Small intestine (tissue), 7 donors: Measurements from ENCODE around the gene EPM2A. TPM values are rescaled to one million over a fixed set of nuclear protein-coding genes. Genes with fewer than 3 reads are reported as not detected.

Source experiments
- DNase-seq, 2 donors: peaks; one replicate each; pipeline versions ENCODE4 v3.0.0 to v3.0.0-alpha.2; 2013
- FAIRE-seq: peaks from 2 replicates; lab custom pipeline; 2012; peaks lifted over from hg19 to GRCh38; lab: Jason Lieb, UNC
- H3K27ac ChIP-seq, 3 donors: one replicate each; pipeline ENCODE4 v1.5.1; 2013; ENCODE audit warnings: low read length in 2 of 3, mild to moderate bottlenecking in 2 of 3, control low read depth in 1 of 3, inconsistent platforms in 1 of 3, low read depth in 1 of 3, moderate library complexity in 1 of 3
- H3K27me3 ChIP-seq, 3 donors: one replicate each; pipeline ENCODE4 v1.6.1; 2013; ENCODE audit warnings: low read length in 3 of 3, inconsistent platforms in 1 of 3; ENCODE audit not compliant: control insufficient read depth in 3 of 3, insufficient read depth in 3 of 3
- H3K36me3 ChIP-seq, 3 donors: one replicate each; pipeline ENCODE4 v1.6.1; 2013; ENCODE audit warnings: low read length in 3 of 3, inconsistent platforms in 1 of 3, low read depth in 1 of 3, mild to moderate bottlenecking in 1 of 3, moderate library complexity in 1 of 3; ENCODE audit not compliant: control insufficient read depth in 3 of 3, insufficient read depth in 2 of 3
- H3K4me1 ChIP-seq, 3 donors: one replicate each; pipeline ENCODE4 v1.6.1; 2013; ENCODE audit warnings: low read length in 2 of 3, inconsistent platforms in 1 of 3, low read depth in 1 of 3, mild to moderate bottlenecking in 1 of 3, moderate library complexity in 1 of 3; ENCODE audit not compliant: control insufficient read depth in 3 of 3, insufficient read depth in 2 of 3
- H3K4me3 ChIP-seq, 3 donors: one replicate each; pipeline ENCODE4 v1.5.1; 2013; ENCODE audit warnings: low read length in 3 of 3, control low read depth in 1 of 3, inconsistent platforms in 1 of 3, low read depth in 1 of 3, mild to moderate bottlenecking in 1 of 3, moderate library complexity in 1 of 3
- H3K9me3 ChIP-seq, 2 donors: one replicate each; pipeline ENCODE4 v1.6.1; 2013; ENCODE audit warnings: low read depth in 1 of 2, low read length in 1 of 2; ENCODE audit not compliant: control insufficient read depth in 2 of 2, insufficient read depth in 1 of 2
- WGBS, 3 donors: extraction: QIAGEN DNeasy Blood & Tissue Kit; methylation state at CpG; one replicate each; pipeline ENCODE4 v1.1.7; 2013; 5-methylcytosine and 5-hydroxymethylcytosine counted together
- polyA plus RNA-seq, 4 donors: library from polyadenylated mRNA; stranded (reverse) in 3 of 4; unstranded in 1 of 4; fragments of 200-250 nt in 3 of 4; fragments of 120-200 nt in 1 of 4; gene quantifications; one replicate each; pipeline versions ENCODE4 v1.2.1 to v1.2.3, GENCODE V29; 2013
- donor health status: healthy with polysubstance abuse.
- donor health status: control.
- donor health status: control.
- donor health status: Bipolar disorder and iron deficiency.
- donor health status: healthy.

Gene EPM2A
- polyA plus RNA-seq, 4 donors: 1.8 to 6.5 (median 2.6) TPM

DNA sequence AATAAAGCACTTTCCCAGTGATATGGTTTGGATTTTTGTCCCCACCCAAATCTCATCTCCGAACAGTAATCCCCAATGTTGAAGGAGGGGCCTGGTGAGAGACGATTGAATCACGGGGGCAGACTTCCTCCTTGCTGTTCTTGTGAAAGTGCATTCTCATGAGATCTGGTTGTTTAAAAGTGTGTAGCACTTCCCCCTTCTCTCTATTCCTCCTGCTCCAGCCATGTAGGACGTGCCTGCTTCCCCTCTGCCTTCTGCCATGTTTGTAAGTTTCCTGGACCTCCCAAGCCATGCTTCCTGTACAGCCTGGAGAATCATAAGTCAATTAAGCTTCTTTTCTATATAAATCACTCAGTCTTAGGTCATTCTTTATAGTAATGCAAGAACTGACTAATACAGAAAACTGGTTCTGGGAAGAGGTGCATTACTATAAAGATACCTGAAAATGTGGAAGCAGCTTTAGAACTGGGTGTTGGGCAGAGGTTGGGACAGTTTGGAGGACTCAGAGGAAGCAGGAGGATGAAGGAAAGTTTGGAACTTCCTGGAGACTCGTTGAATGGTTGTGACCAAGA is 7.4 kb downstream of the EPM2A start:
- no peak overlapping the region for H3K4me3 ChIP-seq
- 80 to 86% (median 81%) methylated on average over 5 of the region's 5 CpGs for WGBS, 3 donors
- H3K9me3 ChIP-seq: peaks cover 0 to 13% of the 10 kb centered on the region in 2 donors
- H3K27me3 ChIP-seq: no peaks in the 10 kb centered on the region
- DNase-seq: no peak
- H3K36me3 ChIP-seq: no peaks in the 10 kb centered on the region
- no peak for FAIRE-seq
- no peak overlapping the region for H3K27ac ChIP-seq
- H3K4me1 ChIP-seq: no peaks in the 10 kb centered on the region

GRCh38 chr6:145725570-145725969 is 9.8 kb downstream of the EPM2A start:
- no peak overlapping the region for H3K4me3 ChIP-seq
- FAIRE-seq (no peak), DNase-seq (no peak)
- H3K27ac ChIP-seq: no peak overlapping the region
- no peaks in the 10 kb centered on the region for H3K27me3 ChIP-seq
- H3K36me3 ChIP-seq: no peaks in the 10 kb centered on the region
- H3K9me3 ChIP-seq: peaks cover 0 to 13% of the 10 kb centered on the region in 2 donors
- no peaks in the 10 kb centered on the region for H3K4me1 ChIP-seq
- 82 to 88% (median 85%) methylated on average over 2 of the region's 2 CpGs for WGBS, 3 donors

GRCh38 chr6:145723646-145724045 is 11.7 kb downstream of the EPM2A start:
- WGBS, 3 donors: 78 to 95% (median 93%) methylated on average over 1 of the region's 1 CpG
- H3K9me3 ChIP-seq: peaks cover 0 to 4% of the 10 kb centered on the region in 2 donors
- FAIRE-seq (no peak), DNase-seq (no peak)
- H3K36me3 ChIP-seq: no peaks in the 10 kb centered on the region
- no peak overlapping the region for H3K27ac ChIP-seq
- no peaks in the 10 kb centered on the region for H3K27me3 ChIP-seq
- no peaks in the 10 kb centered on the region for H3K4me1 ChIP-seq
- no peak overlapping the region for H3K4me3 ChIP-seq

DNA sequence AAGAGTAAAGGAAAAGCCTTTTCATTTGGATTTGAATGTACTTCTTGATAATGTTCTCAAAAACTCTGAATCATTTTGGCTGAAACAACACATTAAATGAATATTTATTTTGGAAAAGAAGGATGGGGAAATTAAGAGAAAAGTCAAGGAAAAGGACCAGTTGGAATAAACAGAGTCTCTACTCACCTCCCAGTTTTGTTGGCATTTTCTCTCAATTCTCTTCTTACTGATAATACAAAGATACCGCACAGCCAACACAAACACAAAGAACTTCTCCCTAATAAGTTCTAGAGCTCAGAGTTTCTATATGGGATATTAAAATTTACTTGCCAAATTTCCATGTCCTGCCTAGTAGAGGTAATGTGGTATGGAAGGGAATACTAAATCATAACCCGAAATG is 13.1 kb downstream of the EPM2A start:
- 95 to 97% (median 95%) methylated on average over 2 of the region's 2 CpGs for WGBS, 3 donors
- Histone ChIP-seq H3K27me3 (no peaks in the 10 kb centered on the region), H3K4me3 (no peak overlapping the region), H3K27ac (no peak overlapping the region), H3K4me1 (no peaks in the 10 kb centered on the region), H3K36me3 (no peaks in the 10 kb centered on the region), H3K9me3 (no peaks in the 10 kb centered on the region)
- DNase-seq (no peak), FAIRE-seq (no peak)

- no peak for DNase-seq
Measured at GRCh38 chr6:145721144-145721543, 14.2 kb downstream of the EPM2A start.

DNA sequence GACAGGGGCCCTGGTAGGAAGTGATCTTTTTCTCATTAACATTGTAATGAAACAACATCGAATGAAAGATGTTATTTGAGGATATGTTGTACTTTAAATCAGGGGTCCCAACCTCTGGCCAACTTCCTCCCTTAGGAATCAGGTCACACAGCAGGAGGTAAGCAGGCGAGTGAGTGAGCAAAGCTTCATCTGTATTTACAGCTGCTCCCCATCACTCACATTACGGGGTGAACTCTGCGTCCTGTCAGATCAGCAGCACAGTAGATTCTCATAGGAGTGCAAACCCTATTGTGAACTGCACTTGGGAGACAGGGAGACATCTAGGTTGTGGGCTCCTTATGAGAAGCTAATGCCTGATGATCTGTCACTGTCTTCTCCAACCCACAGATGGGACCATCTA is 19.9 kb downstream of the EPM2A start:
- DNase-seq (no peak), FAIRE-seq (no peak)
- H3K9me3 ChIP-seq: peaks cover 0 to 5% of the 10 kb centered on the region in 2 donors
- H3K27me3 ChIP-seq: peaks cover 0 to 1% (median 0%) of the 10 kb centered on the region in 3 donors
- peaks cover 0 to 2% (median 0%) of the 10 kb centered on the region in 3 donors for H3K36me3 ChIP-seq
- H3K4me1 ChIP-seq: no peaks in the 10 kb centered on the region
- WGBS, 3 donors: 87 to 93% (median 91%) methylated on average over 4 of the region's 4 CpGs
- no peak overlapping the region for H3K4me3 ChIP-seq
- H3K27ac ChIP-seq: no peak overlapping the region

More at GRCh38 chr6:145721144-145721543, 14.2 kb downstream of the EPM2A start:
- H3K36me3 ChIP-seq: no peaks in the 10 kb centered on the region
- H3K9me3 ChIP-seq: no peaks in the 10 kb centered on the region
- H3K4me1 ChIP-seq: no peaks in the 10 kb centered on the region
- no peak for FAIRE-seq
- no peak overlapping the region for H3K4me3 ChIP-seq
- H3K27me3 ChIP-seq: peaks cover 0 to 1% (median 0%) of the 10 kb centered on the region in 3 donors
- WGBS, 3 donors: 96 to 97% (median 96%) methylated on average over 3 of the region's 3 CpGs
- no peak overlapping the region for H3K27ac ChIP-seq

DNA sequence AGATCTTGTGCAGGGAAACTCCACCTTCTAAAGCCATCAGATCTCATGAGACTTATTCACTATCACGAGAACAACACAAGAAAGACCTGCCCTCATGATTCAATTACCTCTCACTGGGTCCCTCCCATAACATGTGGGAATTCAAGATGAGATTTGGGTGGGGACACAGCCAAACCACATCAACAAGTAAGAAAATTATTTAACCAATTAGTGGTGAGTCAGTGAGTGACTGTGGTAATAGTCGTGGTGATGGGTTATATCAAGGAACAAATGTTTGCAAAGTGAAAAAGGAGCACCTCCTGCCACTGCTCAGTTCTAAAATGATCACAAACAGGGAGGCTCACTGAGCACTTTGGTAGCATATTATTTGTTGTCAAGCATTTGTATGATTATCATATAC is 20.6 kb downstream of the EPM2A start:
- Histone ChIP-seq H3K9me3 (peaks cover 0 to 5% of the 10 kb centered on the region in 2 donors), H3K27ac (no peak overlapping the region), H3K4me1 (no peaks in the 10 kb centered on the region), H3K27me3 (peaks cover 0 to 1% (median 0%) of the 10 kb centered on the region in 3 donors), H3K36me3 (peaks cover 0 to 2% (median 0%) of the 10 kb centered on the region in 3 donors), H3K4me3 (no peak overlapping the region)
- FAIRE-seq (no peak), DNase-seq (no peak)
- 84 to 90% (median 89%) methylated on average over 2 of the region's 2 CpGs for WGBS, 3 donors

DNA sequence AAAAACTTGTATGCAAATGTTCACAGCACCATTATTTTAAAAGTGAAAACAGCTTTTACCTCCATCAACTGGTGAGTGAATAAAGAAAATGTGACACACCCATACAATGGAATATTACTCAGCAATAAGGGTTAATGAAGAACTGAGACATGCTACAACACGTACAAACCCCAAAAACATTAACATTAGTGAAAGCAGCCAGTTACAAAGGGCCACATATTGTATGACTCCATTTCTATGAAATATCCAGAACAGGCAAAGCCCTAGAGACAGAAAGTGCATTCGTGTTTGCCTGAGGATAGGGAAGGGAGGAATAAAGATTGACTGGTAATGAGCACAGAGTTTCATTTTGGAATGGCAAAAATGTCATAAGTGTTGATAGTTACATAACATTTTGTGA is 21.5 kb downstream of the EPM2A start:
- Histone ChIP-seq H3K27me3 (peaks cover 0 to 1% (median 0%) of the 10 kb centered on the region in 3 donors), H3K36me3 (peaks cover 0 to 2% (median 0%) of the 10 kb centered on the region in 3 donors), H3K4me3 (no peak overlapping the region), H3K27ac (no peak overlapping the region), H3K9me3 (peaks cover 0 to 9% of the 10 kb centered on the region in 2 donors), H3K4me1 (no peaks in the 10 kb centered on the region)
- no peak for FAIRE-seq
- WGBS, 3 donors: 95% methylated on average over 2 of the region's 2 CpGs
- no peak for DNase-seq

DNA sequence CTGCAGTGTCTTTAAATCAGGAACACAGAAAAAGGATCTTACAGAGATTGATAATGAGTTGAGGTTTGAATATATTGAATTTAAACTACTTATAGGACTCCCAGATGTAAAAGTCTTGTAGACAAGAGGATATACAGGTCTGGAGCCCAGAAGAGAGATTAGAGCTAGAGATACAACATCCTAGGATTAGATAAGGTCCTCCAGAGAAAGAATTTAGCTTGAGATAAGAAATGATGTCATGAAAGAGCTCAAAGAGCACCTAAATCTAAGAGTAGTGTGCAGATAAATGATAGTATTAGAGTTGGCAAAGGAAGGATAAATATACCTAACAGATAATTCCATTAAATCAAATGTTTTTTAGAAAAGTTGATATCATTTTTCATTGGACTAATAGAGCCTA is 23.9 kb downstream of the EPM2A start:
- Histone ChIP-seq H3K27me3 (peaks cover 0 to under 1% (median 0%) of the 10 kb centered on the region in 3 donors), H3K36me3 (peaks cover 0 to 6% (median 0%) of the 10 kb centered on the region in 3 donors), H3K9me3 (peaks cover 0 to 17% of the 10 kb centered on the region in 2 donors), H3K27ac (no peak overlapping the region), H3K4me1 (no peaks in the 10 kb centered on the region), H3K4me3 (no peak overlapping the region)
- DNase-seq: no peak
- FAIRE-seq: no peak
